IPS-NIHi7 (cell line): ENCODE measurements around the gene CPO.

Experiments used
- DNase-seq: peaks from one replicate; pipeline ENCODE4 v3.0.0; 2012; ENCODE audit warnings: mixed read lengths; ENCODE audit errors: extremely low spot score

The CPO gene

GRCh38 chr2:206974551-206974950, 35.2 kb downstream of the CPO start:
- DNase-seq, result no peak

GRCh38 chr2:206978746-206979145, 39.4 kb downstream of the CPO start:
- no peak for DNase-seq

GRCh38 chr2:206979365-206979764, 40.0 kb downstream of the CPO start:
- no peak for DNase-seq

GRCh38 chr2:206979922-206980321, 40.6 kb downstream of the CPO start:
- no peak for DNase-seq

- DNase-seq, result no peak
These were observed 41.1 kb downstream of the CPO start for GRCh38 chr2:206980413-206980812.

- DNase-seq, result no peak
These were observed 41.9 kb downstream of the CPO start for GRCh38 chr2:206981086-206981674.

GRCh38 chr2:206981739-206982340, 42.5 kb downstream of the CPO start:
- DNase-seq, result peak; percentile 75

- no peak for DNase-seq
These were observed 43.1 kb downstream of the CPO start for GRCh38 chr2:206982360-206982955.

- no peak for DNase-seq
These were observed 44.0 kb downstream of the CPO start for GRCh38 chr2:206983161-206983859.

- no peak for DNase-seq
These were observed 44.9 kb downstream of the CPO start for GRCh38 chr2:206984206-206984605.

GRCh38 chr2:206986943-206987342, 47.6 kb downstream of the CPO start:
- DNase-seq, result no peak

GRCh38 chr2:206987810-206988209, 48.5 kb downstream of the CPO start:
- DNase-seq, result no peak

GRCh38 chr2:206988884-206989283, 49.6 kb downstream of the CPO start:
- DNase-seq, result no peak

GRCh38 chr2:206989311-206989710, 50.0 kb downstream of the CPO start:
- peak; percentile 84 for DNase-seq

- DNase-seq, result no peak
These were observed 51.0 kb downstream of the CPO start for GRCh38 chr2:206990360-206990759.

GRCh38 chr2:206991070-206991469, 51.8 kb downstream of the CPO start:
- DNase-seq, result no peak

GRCh38 chr2:206993396-206993911, 54.1 kb downstream of the CPO start:
- no peak for DNase-seq

GRCh38 chr2:206993964-206994363, 54.6 kb downstream of the CPO start:
- DNase-seq, result no peak

GRCh38 chr2:206996556-206997065, 57.3 kb downstream of the CPO start:
- no peak for DNase-seq

GRCh38 chr2:207008105-207008990, 69.0 kb downstream of the CPO start:
- peak; percentile 69 for DNase-seq

GRCh38 chr2:207012461-207012860, 73.1 kb downstream of the CPO start:
- no peak for DNase-seq
